K562 (cell line): ENCODE measurements around the gene UBE2J2. TPM values are rescaled to one million over a fixed set of nuclear protein-coding genes. Genes with fewer than 3 reads are reported as not detected.
A peak's percentile ranks its signal among the peaks of the same experiment; 100 is the strongest.

Experiments
- ATF7 ChIP-seq: fragments of 450-650 bp; IDR thresholded peaks from 2 replicates; pipeline ENCODE4 v1.7.1; 2014; ENCODE audit warnings: mild to moderate bottlenecking, moderate library complexity
- CBFA2T3 ChIP-seq: fragments of 450-650 bp; IDR thresholded peaks from 2 replicates; pipeline ENCODE4 v1.6.1; 2017
- ETV6 ChIP-seq, 3 experiments: fragments of 150-350 bp in 1 of 3; sonication (generic) in 1 of 3; formaldehyde crosslinking in 1 of 3; IDR thresholded peaks; 2 replicates each; pipeline versions ENCODE4 v1.6.1 to v1.8.0; 2014 to 2022; ENCODE audit warnings: borderline replicate concordance in 2 of 3, low read depth in 2 of 3, antibody characterized with exemption in 1 of 3, low read length in 1 of 3, mild to moderate bottlenecking in 1 of 3, missing genetic modification reagents in 1 of 3
- HDAC1 ChIP-seq, 2 experiments: fragments of 450-650 bp; IDR thresholded peaks; 2 replicates each; pipeline ENCODE4 v1.6.1; 2016 to 2017; ENCODE audit warnings: inconsistent platforms in 1 of 2, mild to moderate bottlenecking in 1 of 2, moderate library complexity in 1 of 2
- HNRNPK ChIP-seq: fragments of 200-400 bp; formaldehyde crosslinking; IDR thresholded peaks from one replicate; pipeline ENCODE4 v1.6.1; 2018; ENCODE audit warnings: mild to moderate bottlenecking, low read depth, low read length; ENCODE audit not compliant: poor library complexity, severe bottlenecking
- MITF ChIP-seq: IDR thresholded peaks from 2 replicates; pipeline ENCODE4 v1.6.1; 2014; ENCODE audit warnings: antibody characterized with exemption
- NCOA2 ChIP-seq, 2 experiments: fragments of 450-650 bp; IDR thresholded peaks; 2 replicates each; pipeline ENCODE4 v1.6.1; 2018; ENCODE audit warnings: mild to moderate bottlenecking in 2 of 2, moderate library complexity in 1 of 2; ENCODE audit not compliant: partially characterized antibody in 2 of 2
- PHF20 ChIP-seq: fragments of 450-650 bp; IDR thresholded peaks from 2 replicates; pipeline ENCODE4 v1.6.1; 2018; ENCODE audit not compliant: partially characterized antibody
- POLR3G ChIP-seq: IDR thresholded peaks from 2 replicates; pipeline ENCODE4 v1.6.1; 2011; ENCODE audit not compliant: insufficient read length, insufficient replicate concordance; ENCODE audit errors: extremely low read depth
- RBM15 ChIP-seq: fragments of 200-400 bp; formaldehyde crosslinking; IDR thresholded peaks from 2 replicates; pipeline ENCODE4 v1.6.1; 2018; ENCODE audit warnings: mild to moderate bottlenecking, low read length, moderate library complexity; ENCODE audit not compliant: insufficient read depth
- RHOXF2B ChIP-seq: fragments of 250-450 bp; sonication (Bioruptor Pico); conservative IDR thresholded peaks from 2 replicates; pipeline ENCODE4 v1.5.1; 2021
- RUNX1 ChIP-seq: sonication (generic); IDR thresholded peaks from 2 replicates; pipeline ENCODE4 v1.6.1; 2016; ENCODE audit warnings: antibody characterized with exemption, low read depth
- SIRT6 ChIP-seq: IDR thresholded peaks from one replicate; pipeline ENCODE4 v1.6.1; 2012; ENCODE audit warnings: low read depth, mild to moderate bottlenecking, control low read depth, inconsistent platforms, low read length, moderate library complexity
- SLC30A9 ChIP-seq: fragments of 250-450 bp; sonication (Bioruptor Pico); IDR thresholded peaks from 2 replicates; pipeline ENCODE4 v1.8.0; 2022; ENCODE audit warnings: mild to moderate bottlenecking, moderate library complexity
- STAG1 ChIP-seq: sonication (generic); formaldehyde crosslinking; IDR thresholded peaks from 2 replicates; pipeline ENCODE4 v1.5.0; 2020; ENCODE audit warnings: missing genetic modification reagents, borderline replicate concordance
- ZBTB5 ChIP-seq: fragments of 450-650 bp; IDR thresholded peaks from 2 replicates; pipeline ENCODE4 v1.6.1; 2017; ENCODE audit warnings: antibody characterized with exemption
- ZC3H11A ChIP-seq: IDR thresholded peaks from 2 replicates; pipeline ENCODE4 v1.6.1; 2012; ENCODE audit warnings: low read depth, low read length, improper control_type of control experiment
- ZNF175 ChIP-seq: fragments of 200-800 bp; sonication (Bioruptor generic); IDR thresholded peaks from 2 replicates; pipeline ENCODE4 v1.6.1; 2016; ENCODE audit warnings: low read depth, mild to moderate bottlenecking, missing genetic modification characterization, missing compliant biosample characterization
- polyA plus RNA-seq, 8 experiments: library from polyadenylated mRNA; depleted of rRNA in 4 of 8; stranded (reverse) in 5 of 8; unstranded in 3 of 8; fragments of >200 nt; fragmentation: Nextera tagmentation in 2 of 8; fragmentation: Illumina TruSeq in 1 of 8; extraction: Ambion mirVana in 2 of 8; extraction: Trizol in 1 of 8; gene quantifications; 2 replicates each; pipeline versions ENCODE4 v1.2.1 to v1.2.3, GENCODE V29; 2011 to 2014; ENCODE audit warnings: inconsistent platforms in 1 of 8, missing spikeins in 1 of 8
- total RNA-seq, 7 experiments: library from RNA; depleted of rRNA in 6 of 7; stranded (reverse); fragments of >200 nt in 6 of 7; fragmentation: Illumina TruSeq in 2 of 7; extraction: Trizol in 2 of 7; gene quantifications; 2 replicates each; pipeline versions ENCODE4 v1.2.1 to v1.2.3, GENCODE V29; 2011 to 2021; ENCODE audit warnings: low replicate concordance in 1 of 7
- TF ChIP-seq, protein P1 (sequence below): fragments of 250-450 bp; sonication (Bioruptor Pico); IDR thresholded peaks from 2 replicates; pipeline ENCODE4 v1.8.0; 2021; ENCODE audit warnings: mild to moderate bottlenecking, moderate library complexity

UBE2J2 gene
- total and polyA plus RNA-seq, 9 of the 15 experiments (the other 6 are each of a cell fraction or from before 2014, with no cell fraction given), result 0.93 to 112 (median 75.5) TPM

DNA sequence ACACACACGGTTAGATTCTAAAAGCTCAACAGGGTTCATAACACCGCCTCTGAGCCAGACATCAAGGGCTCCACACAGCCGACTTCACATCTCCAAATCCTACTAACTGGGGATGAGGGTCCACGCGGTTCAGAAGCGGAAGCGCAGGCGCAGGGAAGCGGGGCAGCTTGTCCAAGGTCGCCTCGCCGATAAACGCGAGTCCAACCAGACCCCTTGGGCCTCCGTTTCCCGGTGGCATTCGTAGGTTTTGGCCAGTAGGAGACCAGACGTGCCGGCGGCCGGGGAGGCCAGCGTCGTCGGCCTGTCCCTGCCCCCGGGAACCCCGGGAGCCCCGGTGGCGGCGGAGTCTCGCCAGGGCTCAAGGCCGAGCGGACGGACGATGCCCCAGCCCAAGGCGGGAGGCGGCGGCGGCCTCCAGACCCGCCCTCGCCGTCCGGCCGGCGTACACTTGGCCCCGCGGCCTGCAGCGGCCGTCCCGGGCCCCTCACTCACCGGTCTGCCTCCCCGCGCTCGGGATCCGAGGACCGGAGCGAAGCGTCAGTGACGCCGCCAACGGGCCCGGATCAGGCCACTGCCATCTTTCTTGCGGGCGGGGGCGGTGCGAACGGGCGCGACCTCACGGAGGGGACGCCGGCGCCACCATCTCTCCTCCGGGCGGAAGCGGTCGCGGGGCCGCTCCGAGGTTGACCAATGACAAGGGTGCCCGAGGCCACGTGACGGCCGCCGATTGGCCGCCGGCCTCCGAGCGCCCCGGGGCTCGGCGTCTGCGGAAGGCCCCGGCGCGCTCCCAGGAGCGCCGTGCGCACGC lies 42.0 kb downstream of the UBE2J2 start, which contains the start of gene SDF4 (continued):
- no peak for TF ChIP-seq NCOA2 (IDR thresholded peaks at IDR 0.05; ENCODE audit: partially characterized antibody in 2 of 2)
- no peak; the same call in 1 of the 2 replicates for TF ChIP-seq MITF
- peak; percentile 61 for TF ChIP-seq PHF20
- TF ChIP-seq POLR3G, result no peak
- TF ChIP-seq, protein P1, sequence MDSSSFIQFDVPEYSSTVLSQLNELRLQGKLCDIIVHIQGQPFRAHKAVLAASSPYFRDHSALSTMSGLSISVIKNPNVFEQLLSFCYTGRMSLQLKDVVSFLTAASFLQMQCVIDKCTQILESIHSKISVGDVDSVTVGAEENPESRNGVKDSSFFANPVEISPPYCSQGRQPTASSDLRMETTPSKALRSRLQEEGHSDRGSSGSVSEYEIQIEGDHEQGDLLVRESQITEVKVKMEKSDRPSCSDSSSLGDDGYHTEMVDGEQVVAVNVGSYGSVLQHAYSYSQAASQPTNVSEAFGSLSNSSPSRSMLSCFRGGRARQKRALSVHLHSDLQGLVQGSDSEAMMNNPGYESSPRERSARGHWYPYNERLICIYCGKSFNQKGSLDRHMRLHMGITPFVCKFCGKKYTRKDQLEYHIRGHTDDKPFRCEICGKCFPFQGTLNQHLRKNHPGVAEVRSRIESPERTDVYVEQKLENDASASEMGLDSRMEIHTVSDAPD (CRISPR knock-in tag), result no peak
- peak; percentile 62; the same call in 1 of the 2 replicates for TF ChIP-seq STAG1 (CRISPR knock-in tag)
- TF ChIP-seq SIRT6, result no peak
- TF ChIP-seq ETV6 (IDR thresholded peaks at IDR 0.05; ENCODE audit: borderline replicate concordance in 1 of 2, low read depth in 2 of 2, low read length in 1 of 2), result no peak
- TF ChIP-seq ETV6 (CRISPR knock-in tag; IDR thresholded peaks at IDR 0.05; ENCODE audit: borderline replicate concordance), result no peak; the same call in 1 of the 2 replicates
- peak; percentile 79; the same call in 1 of the 2 replicates for TF ChIP-seq RUNX1
- peak in 1 of 2 experiments; percentile 17; a peak in 2 of 4 replicates for TF ChIP-seq HDAC1 (IDR thresholded peaks at IDR 0.05)
- TF ChIP-seq ZC3H11A, result no peak
- TF ChIP-seq CBFA2T3, result no peak
- TF ChIP-seq ZNF175 (CRISPR knock-in tag), result no peak; the same call in 1 of the 2 replicates
- no peak for TF ChIP-seq ZBTB5
- peak; percentile 79 for TF ChIP-seq ATF7
- no peak for TF ChIP-seq SLC30A9 (CRISPR knock-in tag)
- no peak for TF ChIP-seq RBM15
- 0 out of 2 replicates have a peak, but pooled peaks have one; percentile 36 for TF ChIP-seq RHOXF2B (CRISPR knock-in tag)
- no peak for TF ChIP-seq HNRNPK
